GM23338 (cell line): Measurements from ENCODE around the gene CEACAM3. TPM values are rescaled to one million over a fixed set of nuclear protein-coding genes. Genes with fewer than 3 reads are reported as not detected.
A peak's percentile ranks its signal among the peaks of the same experiment; 100 is the strongest.

Source experiments
- ATAC-seq: fragments of 200-7000 bp; cut with Tn5 transposase; 3 replicates; pipeline ENCODE4 v1.9.1; 2020
- DNase-seq: peaks from one replicate; pipeline ENCODE4 v3.0.0-alpha.2; 2015; ENCODE audit warnings: low spot score
- H2AFZ ChIP-seq: fragments of 200-600 bp; sonication (generic); 2 replicates; pipeline ENCODE4 v1.8.0; 2016; ENCODE audit warnings: antibody characterized with exemption, mild to moderate bottlenecking, moderate library complexity
- H3F3A ChIP-seq: fragments of 200-600 bp; sonication (generic); replicated peaks from 2 replicates; pipeline ENCODE4 v1.8.0; 2017; ENCODE audit warnings: antibody characterized with exemption, mixed run types, low read depth
- H3K27ac ChIP-seq: fragments of 200-600 bp; sonication (generic); 2 replicates; pipeline ENCODE4 v1.6.1; 2016; ENCODE audit warnings: low read depth
- H3K27me3 ChIP-seq: fragments of 200-600 bp; sonication (generic); 2 replicates; pipeline ENCODE4 v1.8.0; 2016; ENCODE audit warnings: mild to moderate bottlenecking, mixed run types, moderate library complexity; ENCODE audit not compliant: insufficient read depth
- H3K36me3 ChIP-seq: fragments of 200-600 bp; sonication (generic); 2 replicates; pipeline ENCODE4 v1.8.0; 2016; ENCODE audit warnings: mild to moderate bottlenecking; ENCODE audit not compliant: insufficient read depth
- H3K4me1 ChIP-seq: fragments of 200-600 bp; sonication (generic); 2 replicates; pipeline ENCODE4 v1.8.0; 2016; ENCODE audit warnings: mild to moderate bottlenecking, moderate library complexity; ENCODE audit not compliant: insufficient read depth
- H3K4me2 ChIP-seq: fragments of 200-600 bp; sonication (generic); 2 replicates; pipeline ENCODE4 v1.7.1; 2017; ENCODE audit warnings: mixed run types
- H3K4me3 ChIP-seq: fragments of 200-600 bp; sonication (generic); 2 replicates; pipeline ENCODE4 v1.6.1; 2016; ENCODE audit warnings: mixed run types
- H3K79me2 ChIP-seq: fragments of 200-600 bp; sonication (generic); replicated peaks from 2 replicates; pipeline ENCODE4 v1.8.0; 2017; ENCODE audit warnings: mild to moderate bottlenecking; ENCODE audit not compliant: insufficient read depth
- H3K9me2 ChIP-seq: fragments of 200-600 bp; sonication (generic); 2 replicates; pipeline ENCODE4 v1.8.0; 2017; ENCODE audit not compliant: insufficient read depth
- H4K20me1 ChIP-seq: fragments of 200-600 bp; sonication (generic); replicated peaks from 2 replicates; pipeline ENCODE4 v1.8.0; 2017; ENCODE audit warnings: mild to moderate bottlenecking; ENCODE audit not compliant: insufficient read depth
- H3K27ac Mint-ChIP-seq: 2 replicates; pipeline ENCODE4 v1.8.0; 2020; ENCODE audit warnings: inconsistent platforms, mild to moderate bottlenecking, moderate library complexity, mixed read lengths
- H3K27me3 Mint-ChIP-seq: 3 replicates; pipeline ENCODE4 v1.8.0; 2022; ENCODE audit warnings: low read depth, mild to moderate bottlenecking, moderate library complexity, mixed read lengths, inconsistent platforms; ENCODE audit not compliant: insufficient read depth, poor library complexity
- H3K36me3 Mint-ChIP-seq: 3 replicates; pipeline ENCODE4 v1.8.0; 2021; ENCODE audit warnings: low read depth, mild to moderate bottlenecking, inconsistent platforms, moderate library complexity, mixed read lengths
- H3K4me1 Mint-ChIP-seq: 3 replicates; pipeline ENCODE4 v1.8.0; 2020; ENCODE audit warnings: mild to moderate bottlenecking, inconsistent platforms, mixed read lengths
- H3K4me3 Mint-ChIP-seq: 3 replicates; pipeline ENCODE4 v1.8.0; 2021; ENCODE audit warnings: moderate library complexity, mild to moderate bottlenecking, inconsistent platforms, mixed read lengths
- H3K9me3 Mint-ChIP-seq: 3 replicates; pipeline ENCODE4 v1.8.0; 2020; ENCODE audit warnings: moderate library complexity, mild to moderate bottlenecking, inconsistent platforms, mixed read lengths
- CREB1 ChIP-seq: fragments of 250-450 bp; sonication (Bioruptor Pico); IDR thresholded peaks from 2 replicates; pipeline ENCODE4 v1.5.0; 2020; ENCODE audit warnings: low read depth, mild to moderate bottlenecking, moderate library complexity
- CTCF ChIP-seq, 2 experiments: fragments of 200-600 bp in 1 of 2; sonication (generic) in 1 of 2; conservative IDR thresholded peaks; 2 replicates each; pipeline versions ENCODE4 v1.5.1 to v1.6.1; 2016 to 2017; ENCODE audit warnings: antibody characterized with exemption in 2 of 2, low read depth in 2 of 2, mild to moderate bottlenecking in 2 of 2, moderate library complexity in 1 of 2
- EZH2 ChIP-seq: fragments of 200-600 bp; sonication (generic); IDR thresholded peaks from one replicate; pipeline ENCODE4 v1.8.0; 2017; ENCODE audit warnings: antibody characterized with exemption, mild to moderate bottlenecking, low read depth; ENCODE audit not compliant: unreplicated experiment
- EZH2phosphoT487 ChIP-seq: fragments of 200-600 bp; sonication (generic); IDR thresholded peaks from one replicate; pipeline ENCODE4 v1.8.1; 2018; ENCODE audit warnings: antibody characterized with exemption; ENCODE audit not compliant: unreplicated experiment
- JUNB ChIP-seq: IDR thresholded peaks from one replicate; pipeline ENCODE4 v1.6.1; 2016; ENCODE audit warnings: antibody characterized with exemption; ENCODE audit not compliant: unreplicated experiment
- NANOG ChIP-seq: IDR thresholded peaks from 2 replicates; pipeline ENCODE4 v1.6.1; 2016; ENCODE audit warnings: antibody characterized with exemption, borderline replicate concordance
- POLR2AphosphoS5 ChIP-seq: IDR thresholded peaks from 2 replicates; pipeline ENCODE4 v1.6.1; 2016; ENCODE audit warnings: antibody characterized with exemption, low read depth
- REST ChIP-seq: IDR thresholded peaks from one replicate; pipeline ENCODE4 v1.6.1; 2018; ENCODE audit warnings: antibody characterized with exemption; ENCODE audit not compliant: unreplicated experiment
- STAT1 ChIP-seq: IDR thresholded peaks from one replicate; pipeline ENCODE4 v1.6.1; 2016; ENCODE audit warnings: antibody characterized with exemption; ENCODE audit not compliant: unreplicated experiment
- ZNF114 ChIP-seq: fragments of 250-450 bp; sonication (Bioruptor Pico); IDR thresholded peaks from 2 replicates; pipeline ENCODE4 v1.5.0; 2020; ENCODE audit warnings: mild to moderate bottlenecking, moderate library complexity
- ZNF331 ChIP-seq: fragments of 250-450 bp; sonication (Bioruptor Pico); IDR thresholded peaks from 2 replicates; pipeline ENCODE4 v1.5.0; 2020; ENCODE audit warnings: low read depth, mild to moderate bottlenecking, moderate library complexity
- polyA plus RNA-seq: library from polyadenylated mRNA; unstranded; fragments of >200 nt; fragmentation: Nextera tagmentation; extraction: Ambion mirVana; gene quantifications from 2 replicates; pipeline ENCODE4 v1.2.1, GENCODE V29; 2016
- total RNA-seq: library from RNA; depleted of rRNA; stranded (reverse); fragments of >200 nt; shearing (Covaris generic); gene quantifications from 2 replicates; pipeline ENCODE4 v1.2.3, GENCODE V29; 2014
- TF ChIP-seq, protein P1 (sequence below): fragments of 250-450 bp; sonication (Bioruptor Pico); IDR thresholded peaks from 2 replicates; pipeline ENCODE4 v1.5.0; 2020; ENCODE audit warnings: mild to moderate bottlenecking, moderate library complexity
- TF ChIP-seq, protein P2 (sequence below): IDR thresholded peaks from 2 replicates; pipeline ENCODE4 v1.6.1; 2016; ENCODE audit warnings: antibody characterized with exemption

CEACAM3 gene
- total and polyA plus RNA-seq, 2 experiments from 2014 or later = not detected

DNA sequence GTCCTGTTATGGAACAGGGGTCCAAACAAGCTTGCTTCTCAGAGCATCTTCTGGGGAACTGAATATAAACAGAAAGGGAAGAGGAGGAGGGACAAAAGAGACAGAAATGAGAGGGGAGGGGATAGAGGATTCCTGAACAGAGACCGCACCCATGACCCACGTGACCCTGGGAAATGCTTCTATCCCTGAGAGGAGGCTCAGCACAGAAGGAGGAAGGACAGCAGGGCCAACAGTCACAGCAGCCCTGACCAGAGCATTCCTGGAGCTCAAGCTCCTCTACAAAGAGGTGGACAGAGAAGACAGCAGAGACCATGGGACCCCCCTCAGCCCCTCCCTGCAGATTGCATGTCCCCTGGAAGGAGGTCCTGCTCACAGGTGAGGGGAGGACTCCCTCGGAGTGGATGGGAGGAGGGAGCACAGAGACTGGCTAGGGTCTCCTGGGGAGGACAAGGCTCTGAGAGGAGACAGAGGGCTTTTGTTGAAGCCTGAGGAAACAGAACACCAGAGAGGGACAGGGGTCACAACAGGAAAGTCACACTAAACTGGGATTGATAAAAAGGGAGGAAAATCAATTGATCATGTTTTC, 41.0 kb upstream of the CEACAM3 start, which contains the start of gene CEACAM6:
CEACAM6 (plus strand) TSS at position 203 of the 586 bp plus-strand sequence; CDS start at position 312, 109 bp downstream.
- Mint-ChIP-seq H3K27ac (no peak within 1 kb of the TSS), H3K36me3 (no peaks in the 10 kb centered on the region), H3K4me3 (no peak within 1 kb of the TSS), H3K4me1 (peaks cover 3% of the 10 kb centered on the region; the same call in 1 of the 3 replicates), H3K9me3 (no peaks in the 10 kb centered on the region), H3K27me3 (peaks cover 6% of the 10 kb centered on the region)
- no peak for TF ChIP-seq EZH2
- TF ChIP-seq ZNF114 (CRISPR knock-in tag) = no peak
- no peak for TF ChIP-seq EZH2phosphoT487
- TF ChIP-seq ZNF331 (CRISPR knock-in tag) = no peak
- TF ChIP-seq CTCF (conservative IDR thresholded peaks at IDR 0.05; ENCODE audit: low read depth in 2 of 2) = no peak
- no peak for TF ChIP-seq NANOG
- TF ChIP-seq CREB1 (CRISPR knock-in tag) = no peak
- no peak for TF ChIP-seq REST
- TF ChIP-seq, protein P1, sequence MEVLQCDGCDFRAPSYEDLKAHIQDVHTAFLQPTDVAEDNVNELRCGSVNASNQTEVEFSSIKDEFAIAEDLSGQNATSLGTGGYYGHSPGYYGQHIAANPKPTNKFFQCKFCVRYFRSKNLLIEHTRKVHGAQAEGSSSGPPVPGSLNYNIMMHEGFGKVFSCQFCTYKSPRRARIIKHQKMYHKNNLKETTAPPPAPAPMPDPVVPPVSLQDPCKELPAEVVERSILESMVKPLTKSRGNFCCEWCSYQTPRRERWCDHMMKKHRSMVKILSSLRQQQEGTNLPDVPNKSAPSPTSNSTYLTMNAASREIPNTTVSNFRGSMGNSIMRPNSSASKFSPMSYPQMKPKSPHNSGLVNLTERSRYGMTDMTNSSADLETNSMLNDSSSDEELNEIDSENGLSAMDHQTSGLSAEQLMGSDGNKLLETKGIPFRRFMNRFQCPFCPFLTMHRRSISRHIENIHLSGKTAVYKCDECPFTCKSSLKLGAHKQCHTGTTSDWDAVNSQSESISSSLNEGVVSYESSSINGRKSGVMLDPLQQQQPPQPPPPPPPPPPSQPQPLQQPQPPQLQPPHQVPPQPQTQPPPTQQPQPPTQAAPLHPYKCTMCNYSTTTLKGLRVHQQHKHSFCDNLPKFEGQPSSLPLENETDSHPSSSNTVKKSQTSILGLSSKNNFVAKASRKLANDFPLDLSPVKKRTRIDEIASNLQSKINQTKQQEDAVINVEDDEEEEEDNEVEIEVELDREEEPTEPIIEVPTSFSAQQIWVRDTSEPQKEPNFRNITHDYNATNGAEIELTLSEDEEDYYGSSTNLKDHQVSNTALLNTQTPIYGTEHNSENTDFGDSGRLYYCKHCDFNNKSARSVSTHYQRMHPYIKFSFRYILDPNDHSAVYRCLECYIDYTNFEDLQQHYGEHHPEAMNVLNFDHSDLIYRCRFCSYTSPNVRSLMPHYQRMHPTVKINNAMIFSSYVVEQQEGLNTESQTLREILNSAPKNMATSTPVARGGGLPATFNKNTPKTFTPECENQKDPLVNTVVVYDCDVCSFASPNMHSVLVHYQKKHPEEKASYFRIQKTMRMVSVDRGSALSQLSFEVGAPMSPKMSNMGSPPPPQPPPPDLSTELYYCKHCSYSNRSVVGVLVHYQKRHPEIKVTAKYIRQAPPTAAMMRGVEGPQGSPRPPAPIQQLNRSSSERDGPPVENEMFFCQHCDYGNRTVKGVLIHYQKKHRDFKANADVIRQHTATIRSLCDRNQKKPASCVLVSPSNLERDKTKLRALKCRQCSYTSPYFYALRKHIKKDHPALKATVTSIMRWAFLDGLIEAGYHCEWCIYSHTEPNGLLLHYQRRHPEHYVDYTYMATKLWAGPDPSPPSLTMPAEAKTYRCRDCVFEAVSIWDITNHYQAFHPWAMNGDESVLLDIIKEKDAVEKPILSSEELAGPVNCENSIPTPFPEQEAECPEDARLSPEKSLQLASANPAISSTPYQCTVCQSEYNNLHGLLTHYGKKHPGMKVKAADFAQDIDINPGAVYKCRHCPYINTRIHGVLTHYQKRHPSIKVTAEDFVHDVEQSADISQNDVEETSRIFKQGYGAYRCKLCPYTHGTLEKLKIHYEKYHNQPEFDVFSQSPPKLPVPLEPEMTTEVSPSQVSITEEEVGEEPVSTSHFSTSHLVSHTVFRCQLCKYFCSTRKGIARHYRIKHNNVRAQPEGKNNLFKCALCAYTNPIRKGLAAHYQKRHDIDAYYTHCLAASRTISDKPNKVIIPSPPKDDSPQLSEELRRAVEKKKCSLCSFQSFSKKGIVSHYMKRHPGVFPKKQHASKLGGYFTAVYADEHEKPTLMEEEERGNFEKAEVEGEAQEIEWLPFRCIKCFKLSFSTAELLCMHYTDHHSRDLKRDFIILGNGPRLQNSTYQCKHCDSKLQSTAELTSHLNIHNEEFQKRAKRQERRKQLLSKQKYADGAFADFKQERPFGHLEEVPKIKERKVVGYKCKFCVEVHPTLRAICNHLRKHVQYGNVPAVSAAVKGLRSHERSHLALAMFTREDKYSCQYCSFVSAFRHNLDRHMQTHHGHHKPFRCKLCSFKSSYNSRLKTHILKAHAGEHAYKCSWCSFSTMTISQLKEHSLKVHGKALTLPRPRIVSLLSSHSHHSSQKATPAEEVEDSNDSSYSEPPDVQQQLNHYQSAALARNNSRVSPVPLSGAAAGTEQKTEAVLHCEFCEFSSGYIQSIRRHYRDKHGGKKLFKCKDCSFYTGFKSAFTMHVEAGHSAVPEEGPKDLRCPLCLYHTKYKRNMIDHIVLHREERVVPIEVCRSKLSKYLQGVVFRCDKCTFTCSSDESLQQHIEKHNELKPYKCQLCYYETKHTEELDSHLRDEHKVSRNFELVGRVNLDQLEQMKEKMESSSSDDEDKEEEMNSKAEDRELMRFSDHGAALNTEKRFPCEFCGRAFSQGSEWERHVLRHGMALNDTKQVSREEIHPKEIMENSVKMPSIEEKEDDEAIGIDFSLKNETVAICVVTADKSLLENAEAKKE (CRISPR knock-in tag) = no peak
- no peak for TF ChIP-seq POLR2AphosphoS5
- TF ChIP-seq, protein P2, sequence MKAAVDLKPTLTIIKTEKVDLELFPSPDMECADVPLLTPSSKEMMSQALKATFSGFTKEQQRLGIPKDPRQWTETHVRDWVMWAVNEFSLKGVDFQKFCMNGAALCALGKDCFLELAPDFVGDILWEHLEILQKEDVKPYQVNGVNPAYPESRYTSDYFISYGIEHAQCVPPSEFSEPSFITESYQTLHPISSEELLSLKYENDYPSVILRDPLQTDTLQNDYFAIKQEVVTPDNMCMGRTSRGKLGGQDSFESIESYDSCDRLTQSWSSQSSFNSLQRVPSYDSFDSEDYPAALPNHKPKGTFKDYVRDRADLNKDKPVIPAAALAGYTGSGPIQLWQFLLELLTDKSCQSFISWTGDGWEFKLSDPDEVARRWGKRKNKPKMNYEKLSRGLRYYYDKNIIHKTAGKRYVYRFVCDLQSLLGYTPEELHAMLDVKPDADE = no peak
- no peak for TF ChIP-seq JUNB
- TF ChIP-seq STAT1 = no peak
- Histone ChIP-seq H3K36me3 (no peaks in the 10 kb centered on the region), H2AFZ (no peak within 1 kb of the TSS), H3K27ac (no peak within 1 kb of the TSS), H3K27me3 (no peaks in the 10 kb centered on the region), H3F3A (no peaks in the 10 kb centered on the region), H4K20me1 (no peaks in the 10 kb centered on the region), H3K4me3 (no peak within 1 kb of the TSS), H3K9me2 (no peaks in the 10 kb centered on the region), H3K4me2 (no peak within 1 kb of the TSS), H3K4me1 (no peaks in the 10 kb centered on the region; the same call in 1 of the 2 replicates), H3K79me2 (no peaks in the 10 kb centered on the region)
- peak; percentile 49 for DNase-seq
- no peak; the same call in 2 of the 3 replicates for ATAC-seq
